IPS-11a (cell line): ENCODE data around the gene GINS3.
"Not testable (repeated sequence)": the region's sequence is repeated elsewhere in the genome, so short reads cannot be mapped to it uniquely, and the experiment has no call there.

ENCODE experiments used
- H3K4me3 ChIP-seq: one replicate; pipeline ENCODE4 v1.5.1; 2013; ENCODE audit warnings: low read depth, low read length, control low read depth

The GINS3 gene

GRCh38 chr16:58385218-58385773, 7.0 kb upstream of the GINS3 start:
- no peak overlapping the region for H3K4me3 ChIP-seq

GRCh38 chr16:58389724-58390123, 2.5 kb upstream of the GINS3 start:
- no peak overlapping the region for H3K4me3 ChIP-seq

GRCh38 chr16:58393138-58393504, 850 bp downstream of the GINS3 start:
- peak overlapping the region; percentile 81 for H3K4me3 ChIP-seq

- H3K4me3 ChIP-seq = not testable (repeated sequence)
Observed at GRCh38 chr16:58396897-58397296, 4.6 kb downstream of the GINS3 start.

- H3K4me3 ChIP-seq = no peak overlapping the region
Observed at GRCh38 chr16:58399718-58400633, 7.7 kb downstream of the GINS3 start.

GRCh38 chr16:58401305-58401704, 9.0 kb downstream of the GINS3 start:
- not testable (repeated sequence) for H3K4me3 ChIP-seq

GRCh38 chr16:58402796-58403195, 10.5 kb downstream of the GINS3 start:
- H3K4me3 ChIP-seq = no peak overlapping the region

- no peak overlapping the region for H3K4me3 ChIP-seq
Observed at GRCh38 chr16:58409316-58409973, 17.2 kb downstream of the GINS3 start.

GRCh38 chr16:58411336-58411735, 19.1 kb downstream of the GINS3 start:
- H3K4me3 ChIP-seq = no peak overlapping the region

GRCh38 chr16:58411736-58412614, 19.7 kb downstream of the GINS3 start:
- H3K4me3 ChIP-seq = no peak overlapping the region

GRCh38 chr16:58412615-58412970, 20.3 kb downstream of the GINS3 start:
- H3K4me3 ChIP-seq = not testable (repeated sequence)

GRCh38 chr16:58413359-58413758, 21.1 kb downstream of the GINS3 start:
- no peak overlapping the region for H3K4me3 ChIP-seq

GRCh38 chr16:58415003-58415402, 22.7 kb downstream of the GINS3 start:
- H3K4me3 ChIP-seq = no peak overlapping the region

GRCh38 chr16:58415961-58416360, 23.7 kb downstream of the GINS3 start:
- H3K4me3 ChIP-seq = not testable (repeated sequence)

GRCh38 chr16:58417035-58417434, 24.8 kb downstream of the GINS3 start:
- H3K4me3 ChIP-seq = no peak overlapping the region

GRCh38 chr16:58417600-58417999, 25.3 kb downstream of the GINS3 start:
- no peak overlapping the region for H3K4me3 ChIP-seq

- H3K4me3 ChIP-seq = no peak overlapping the region
Observed at GRCh38 chr16:58418026-58418425, 25.8 kb downstream of the GINS3 start.

GRCh38 chr16:58418601-58419000, 26.3 kb downstream of the GINS3 start:
- H3K4me3 ChIP-seq = no peak overlapping the region

GRCh38 chr16:58419241-58419990, 27.1 kb downstream of the GINS3 start:
- no peak overlapping the region for H3K4me3 ChIP-seq

GRCh38 chr16:58421059-58421458, 28.8 kb downstream of the GINS3 start:
- H3K4me3 ChIP-seq = no peak overlapping the region
